GM12892 (cell line): ENCODE measurements around the gene HSH2D.

Experiments used
- POLR2A ChIP-seq: IDR thresholded peaks from 2 replicates; pipeline ENCODE4 v1.6.1; 2011; ENCODE audit warnings: low read depth, low read length, control low read depth
- POLR2AphosphoS5 ChIP-seq: IDR thresholded peaks from 2 replicates; pipeline ENCODE4 v1.6.1; 2011; ENCODE audit warnings: low read depth, low read length, control low read depth

- TF ChIP-seq POLR2A (no peak), POLR2AphosphoS5 (no peak)
Observed at GRCh38 chr19:16164222-16164890, 20.9 kb downstream of the HSH2D start.
